Endothelial cell (in vitro differentiated cells): ENCODE data around the gene OSBPL10. TPM values are rescaled to one million over a fixed set of nuclear protein-coding genes. Genes with fewer than 3 reads are reported as not detected.
"Not testable (repeated sequence)": the region's sequence is repeated elsewhere in the genome, so short reads cannot be mapped to it uniquely, and the experiment has no call there.

ENCODE experiments used
- DNase-seq: peaks from one replicate; pipeline ENCODE4 v3.0.0; 2021; ENCODE audit warnings: low spot score
- H3K27ac Mint-ChIP-seq: one replicate; pipeline ENCODE4 v1.8.0; 2021; ENCODE audit warnings: mixed read lengths, inconsistent platforms; ENCODE audit not compliant: unreplicated experiment
- H3K27me3 Mint-ChIP-seq: one replicate; pipeline ENCODE4 v1.8.0; 2021; ENCODE audit warnings: mild to moderate bottlenecking, moderate library complexity, mixed read lengths, inconsistent platforms; ENCODE audit not compliant: unreplicated experiment
- H3K36me3 Mint-ChIP-seq: one replicate; pipeline ENCODE4 v1.8.0; 2021; ENCODE audit warnings: mild to moderate bottlenecking, low read depth, mixed read lengths, inconsistent platforms; ENCODE audit not compliant: unreplicated experiment
- H3K4me1 Mint-ChIP-seq: one replicate; pipeline ENCODE4 v1.8.0; 2021; ENCODE audit warnings: mild to moderate bottlenecking, mixed read lengths, inconsistent platforms; ENCODE audit not compliant: unreplicated experiment
- H3K4me3 Mint-ChIP-seq: one replicate; pipeline ENCODE4 v1.8.0; 2021; ENCODE audit warnings: mild to moderate bottlenecking, mixed read lengths, inconsistent platforms; ENCODE audit not compliant: unreplicated experiment
- H3K9me3 Mint-ChIP-seq: one replicate; pipeline ENCODE4 v1.8.0; 2021; ENCODE audit warnings: mixed read lengths, inconsistent platforms; ENCODE audit not compliant: unreplicated experiment
- CTCF ChIP-seq: fragments of 200-600 bp; sonication (generic); IDR thresholded peaks from one replicate; pipeline ENCODE4 v1.5.0; 2021; ENCODE audit warnings: antibody characterized with exemption; ENCODE audit not compliant: unreplicated experiment
- total RNA-seq: library from RNA; stranded (reverse); fragmentation: NEBNext Ultra II Directional; extraction: Animal tissue kit (Norgen Biotek cat#: 25700); gene quantifications from one replicate; pipeline ENCODE4 v1.2.1, GENCODE V29; 2021; ENCODE audit not compliant: unreplicated experiment

Gene OSBPL10
- total RNA-seq, 1 donor from 2014 or later, result 61.0 TPM

- DNase-seq, result peak; percentile 15
These were observed 285.6 kb downstream of the OSBPL10 start for GRCh38 chr3:31695280-31696008.

GRCh38 chr3:31693346-31693745 is 287.7 kb downstream of the OSBPL10 start:
- peaks cover 4% of the 10 kb centered on the region for H3K9me3 Mint-ChIP-seq
- no peaks in the 10 kb centered on the region for H3K4me1 Mint-ChIP-seq
- no peak for DNase-seq
- no peak overlapping the region for H3K27ac Mint-ChIP-seq
- H3K27me3 Mint-ChIP-seq, result peaks cover 2% of the 10 kb centered on the region
- H3K36me3 Mint-ChIP-seq, result peaks cover 25% of the 10 kb centered on the region
- no peak for TF ChIP-seq CTCF
- no peak overlapping the region for H3K4me3 Mint-ChIP-seq

More at GRCh38 chr3:31695280-31696008, 285.6 kb downstream of the OSBPL10 start:
- no peaks in the 10 kb centered on the region for H3K4me1 Mint-ChIP-seq
- no peak for TF ChIP-seq CTCF
- H3K27me3 Mint-ChIP-seq, result peaks cover 2% of the 10 kb centered on the region
- no peak overlapping the region for H3K4me3 Mint-ChIP-seq
- no peak overlapping the region for H3K27ac Mint-ChIP-seq
- peaks cover 23% of the 10 kb centered on the region for H3K36me3 Mint-ChIP-seq
- no peaks in the 10 kb centered on the region for H3K9me3 Mint-ChIP-seq

- Mint-ChIP-seq H3K36me3 (peaks cover 29% of the 10 kb centered on the region), H3K4me1 (no peaks in the 10 kb centered on the region), H3K27me3 (peaks cover 2% of the 10 kb centered on the region), H3K4me3 (no peak overlapping the region), H3K27ac (no peak overlapping the region), H3K9me3 (peaks cover 4% of the 10 kb centered on the region)
- no peak for TF ChIP-seq CTCF
- DNase-seq, result no peak
These were observed 288.3 kb downstream of the OSBPL10 start for GRCh38 chr3:31692751-31693150.

GRCh38 chr3:31690771-31691170 is 290.3 kb downstream of the OSBPL10 start:
- H3K27ac Mint-ChIP-seq, result no peak overlapping the region
- H3K27me3 Mint-ChIP-seq, result peaks cover 2% of the 10 kb centered on the region
- H3K4me3 Mint-ChIP-seq, result no peak overlapping the region
- H3K36me3 Mint-ChIP-seq, result peaks cover 29% of the 10 kb centered on the region
- no peak for TF ChIP-seq CTCF
- DNase-seq, result no peak
- peaks cover 4% of the 10 kb centered on the region for H3K9me3 Mint-ChIP-seq
- no peaks in the 10 kb centered on the region for H3K4me1 Mint-ChIP-seq

GRCh38 chr3:31689523-31689922 is 291.5 kb downstream of the OSBPL10 start:
- Mint-ChIP-seq H3K36me3 (peaks cover 29% of the 10 kb centered on the region), H3K4me3 (peak overlapping the region; percentile 7)
- H3K27me3 Mint-ChIP-seq, DNase-seq, H3K9me3 Mint-ChIP-seq, H3K4me1 Mint-ChIP-seq, H3K27ac Mint-ChIP-seq: not testable (repeated sequence)
